Heart left ventricle (tissue), 13 donors: ENCODE results near the gene DNASE1L1.

Experiments
- CTCF ChIP-seq, 12 donors: fragments of 200-600 bp; sonication (generic) in 4 of 12; IDR thresholded peaks; one replicate each; pipeline versions ENCODE4 v1.5.0 to v1.8.0; 2018 to 2022; ENCODE audit warnings: antibody characterized with exemption in 12 of 12, mild to moderate bottlenecking in 5 of 12
- POLR2A ChIP-seq, 2 donors: fragments of 450-650 bp; IDR thresholded peaks; one replicate each; pipeline ENCODE4 v1.6.1; 2017; ENCODE audit warnings: antibody characterized with exemption in 2 of 2, mild to moderate bottlenecking in 2 of 2, moderate library complexity in 2 of 2
- donor health status: ischemic (EF 13 %, LVEDD 7.1; RV severe dilation, severe dysfunction).
- donor health status: DM: no; HTN: yes; CAD: no.
- donor health status: DM: no; HTN: no; CAD: no.
- donor health status: ischemic (EF 25% LVEDD 6.9; RV normal size, moderate dysfunction).
- donor health status: ischemic (EF 25% LVEDD 5.7; RV mildly dilated, moderate dysfunction).
- donor health status: ischemic (EF 35%, LVEDD 5.7; RV mildly dilated, moderate dysfunction).
- donor health status: nonischemic (EF 11% LVEDD 7.7; RV severe dilation, severe dysfunction).
- donor health status: DM: yes; HTN: yes; CAD: no.
- donor health status: PGD.
- donor health status: ischemic (EF 29% LVEDD 5.4; RV normal size, mild dysfunction).
- donor health status: nonischemic (EF 23%, LVEDD 6.1; RV moderate dilation, normal function).

- no peak for TF ChIP-seq CTCF (IDR thresholded peaks at IDR 0.05)
- TF ChIP-seq POLR2A (IDR thresholded peaks at IDR 0.05), result no peak
These were observed 10.1 kb upstream of the DNASE1L1 start for GRCh38 chrX:154419189-154419588.
